H1 (cell line): ENCODE data around the gene HIVEP3. TPM values are rescaled to one million over a fixed set of nuclear protein-coding genes. Genes with fewer than 3 reads are reported as not detected.

Experiments
- CTCF ChIA-PET: fragments of 300-600 bp; sonication (Branson Sonifier 250); formaldehyde crosslinking; loops from one replicate; lab custom pipeline; 2021; ENCODE audit not compliant: partially characterized antibody; lab: Charles Lee
- POLR2A ChIA-PET: fragments of 300-600 bp; sonication (Branson Sonifier 250); formaldehyde crosslinking; loops from one replicate; lab custom pipeline; 2021; ENCODE audit warnings: inconsistent platforms; ENCODE audit not compliant: partially characterized antibody; lab: Charles Lee
- DNase-seq, 2 experiments: peaks; one replicate each; pipeline versions ENCODE4 v3.0.0 to v3.0.0-alpha.2; 2010 to 2022; ENCODE audit warnings: low spot score in 2 of 2, low read depth in 1 of 2, mixed read lengths in 1 of 2
- FAIRE-seq: peaks from 2 replicates; lab custom pipeline; 2011; peaks lifted over from hg19 to GRCh38; lab: Jason Lieb, UNC
- H2AFZ ChIP-seq: 2 replicates; pipeline ENCODE4 v1.8.1; 2012; ENCODE audit warnings: low read length, inconsistent platforms
- H2AK5ac ChIP-seq: 2 replicates; pipeline ENCODE4 v1.6.1; 2013; ENCODE audit warnings: low read depth, low read length
- H2BK120ac ChIP-seq: replicated peaks from 2 replicates; pipeline ENCODE3; 2013; ENCODE audit warnings: low read depth, low read length, inconsistent platforms
- H2BK12ac ChIP-seq: 2 replicates; pipeline ENCODE4 v1.6.1; 2013; ENCODE audit warnings: low read depth, low read length
- H2BK15ac ChIP-seq: 2 replicates; pipeline ENCODE4 v1.6.1; 2013; ENCODE audit warnings: low read length
- H2BK20ac ChIP-seq: 2 replicates; pipeline ENCODE4 v1.6.1; 2013; ENCODE audit warnings: low read length
- H2BK5ac ChIP-seq: 2 replicates; pipeline ENCODE4 v1.6.1; 2013; ENCODE audit warnings: low read depth, low read length
- H3K14ac ChIP-seq: 2 replicates; pipeline ENCODE4 v1.6.1; 2013; ENCODE audit warnings: inconsistent platforms; ENCODE audit not compliant: insufficient read length
- H3K18ac ChIP-seq: 2 replicates; pipeline ENCODE4 v1.6.1; 2013; ENCODE audit warnings: low read length; ENCODE audit errors: extremely low read depth
- H3K23ac ChIP-seq: 2 replicates; pipeline ENCODE4 v1.6.1; 2013; ENCODE audit warnings: inconsistent platforms; ENCODE audit not compliant: insufficient read length
- H3K23me2 ChIP-seq: 2 replicates; pipeline ENCODE4 v1.6.1; 2013; ENCODE audit warnings: low read depth, low read length
- H3K27ac ChIP-seq: 2 replicates; pipeline ENCODE4 v1.6.1; 2011; ENCODE audit warnings: low read depth, low read length, inconsistent platforms
- H3K27me3 ChIP-seq, 4 experiments: replicated peaks in 1 of 4; 1 replicate in 1 of 4; 2 replicates in 3 of 4; pipeline versions ENCODE4 v1.6.1 to v1.8.1; 2011 to 2013; ENCODE audit warnings: low read length in 3 of 4, mild to moderate bottlenecking in 3 of 4, inconsistent platforms in 2 of 4, mixed read lengths in 2 of 4, moderate library complexity in 1 of 4; ENCODE audit not compliant: control insufficient read depth in 3 of 4, insufficient read depth in 3 of 4; ENCODE audit errors: extremely low read depth in 1 of 4
- H3K36me3 ChIP-seq, 4 experiments: 2 replicates each; pipeline versions ENCODE4 v1.6.1 to v1.8.1; 2011 to 2013; ENCODE audit warnings: mild to moderate bottlenecking in 4 of 4, low read length in 3 of 4, moderate library complexity in 2 of 4, control low read depth in 1 of 4, inconsistent platforms in 1 of 4; ENCODE audit not compliant: insufficient read depth in 4 of 4, control insufficient read depth in 2 of 4
- H3K4ac ChIP-seq: replicated peaks from 2 replicates; pipeline ENCODE3; 2013; ENCODE audit warnings: low read length, low read depth, mixed read lengths, inconsistent platforms; ENCODE audit not compliant: insufficient read length
- H3K4me1 ChIP-seq, 4 experiments: replicated peaks in 1 of 4; 1 replicate in 1 of 4; 2 replicates in 3 of 4; pipeline versions ENCODE4 v1.6.1 to v1.8.1; 2011 to 2013; ENCODE audit warnings: low read length in 3 of 4, inconsistent platforms in 2 of 4, mixed read lengths in 1 of 4; ENCODE audit not compliant: insufficient read depth in 4 of 4, control insufficient read depth in 3 of 4
- H3K4me2 ChIP-seq, 2 experiments: 2 replicates each; pipeline versions ENCODE4 v1.6.1 to v1.8.1; 2011 to 2013; ENCODE audit warnings: low read depth in 2 of 2, low read length in 2 of 2, control low read depth in 1 of 2, inconsistent platforms in 1 of 2, mild to moderate bottlenecking in 1 of 2; ENCODE audit not compliant: insufficient read depth in 1 of 2
- H3K4me3 ChIP-seq, 4 experiments: fragments of 200-600, 300-600 bp in 1 of 4; sonication (generic), shearing (Covaris generic), sonication (Bioruptor Twin) in 1 of 4; 2 replicates each; pipeline versions ENCODE4 v1.5.1 to v1.8.1; 2011 to 2016; ENCODE audit warnings: low read length in 4 of 4, low read depth in 3 of 4, control low read depth in 2 of 4, inconsistent platforms in 2 of 4, mild to moderate bottlenecking in 2 of 4, mixed read lengths in 1 of 4, moderate library complexity in 1 of 4; ENCODE audit not compliant: insufficient read depth in 2 of 4; ENCODE audit errors: extremely low read depth in 1 of 4
- H3K56ac ChIP-seq: replicated peaks from 2 replicates; pipeline ENCODE3; 2013; ENCODE audit warnings: low read depth, mild to moderate bottlenecking, mixed read lengths, low read length, inconsistent platforms; ENCODE audit not compliant: insufficient read length
- H3K79me1 ChIP-seq: 2 replicates; pipeline ENCODE4 v1.6.1; 2013; ENCODE audit warnings: low read depth, low read length, control low read depth
- H3K79me2 ChIP-seq, 2 experiments: 2 replicates each; pipeline versions ENCODE4 v1.6.1 to v1.8.1; 2012 to 2013; ENCODE audit warnings: low read length in 2 of 2, mild to moderate bottlenecking in 2 of 2, inconsistent platforms in 1 of 2; ENCODE audit not compliant: insufficient read depth in 2 of 2, control insufficient read depth in 1 of 2
- H3K9ac ChIP-seq, 4 experiments: replicated peaks in 1 of 4; 1 replicate in 1 of 4; 2 replicates in 3 of 4; pipeline versions ENCODE4 v1.6.1 to v1.8.1; 2011 to 2013; ENCODE audit warnings: low read depth in 3 of 4, low read length in 3 of 4, control low read depth in 2 of 4, mild to moderate bottlenecking in 2 of 4, moderate library complexity in 2 of 4, inconsistent platforms in 1 of 4; ENCODE audit errors: extremely low read depth in 1 of 4
- H3K9me3 ChIP-seq, 2 experiments: 2 replicates each; pipeline versions ENCODE4 v1.6.1 to v1.8.1; 2012 to 2013; ENCODE audit warnings: mild to moderate bottlenecking in 2 of 2, moderate library complexity in 2 of 2, control low read depth in 1 of 2, inconsistent platforms in 1 of 2, low read depth in 1 of 2, low read length in 1 of 2, mixed read lengths in 1 of 2; ENCODE audit not compliant: insufficient read depth in 2 of 2
- H4K20me1 ChIP-seq, 2 experiments: replicated peaks in 1 of 2; 2 replicates each; pipeline versions ENCODE3 to v1.8.1; 2011 to 2013; ENCODE audit warnings: inconsistent platforms in 2 of 2, low read length in 2 of 2, mild to moderate bottlenecking in 1 of 2; ENCODE audit not compliant: insufficient read depth in 2 of 2, control insufficient read depth in 1 of 2
- H4K5ac ChIP-seq: 2 replicates; pipeline ENCODE4 v1.6.1; 2013; ENCODE audit warnings: low read length, low read depth, mixed read lengths, inconsistent platforms; ENCODE audit not compliant: insufficient read length
- H4K8ac ChIP-seq: 2 replicates; pipeline ENCODE4 v1.8.0; 2013; ENCODE audit warnings: mild to moderate bottlenecking, moderate library complexity, low read length, inconsistent platforms; ENCODE audit not compliant: insufficient read depth; ENCODE audit errors: extremely low read depth
- H4K91ac ChIP-seq: replicated peaks from 2 replicates; pipeline ENCODE3; 2013; ENCODE audit warnings: low read length, mixed read lengths, inconsistent platforms; ENCODE audit not compliant: insufficient read length
- CHD1 ChIP-seq: IDR thresholded peaks from 2 replicates; pipeline ENCODE4 v1.6.1; 2012; ENCODE audit warnings: low read depth, low read length, improper control_type of control experiment
- CTBP2 ChIP-seq: IDR thresholded peaks from 2 replicates; pipeline ENCODE4 v1.7.0; 2011; ENCODE audit warnings: borderline replicate concordance, mild to moderate bottlenecking, moderate library complexity, mixed read lengths, low read length; ENCODE audit not compliant: insufficient read depth, insufficient read length
- GABPA ChIP-seq: IDR thresholded peaks from 2 replicates; pipeline ENCODE4 v1.6.1; 2011; ENCODE audit warnings: mild to moderate bottlenecking, low read length, moderate library complexity, borderline replicate concordance; ENCODE audit not compliant: insufficient read depth
- NANOG ChIP-seq: IDR thresholded peaks from 2 replicates; pipeline ENCODE4 v1.6.1; 2011; ENCODE audit warnings: low read length, low read depth, mild to moderate bottlenecking, inconsistent platforms; ENCODE audit not compliant: insufficient read depth, poor library complexity, severe bottlenecking
- POU5F1 ChIP-seq: IDR thresholded peaks from 2 replicates; pipeline ENCODE4 v1.6.1; 2011; ENCODE audit warnings: low read depth, mild to moderate bottlenecking, low read length, moderate library complexity
- RBBP5 ChIP-seq: IDR thresholded peaks from 2 replicates; pipeline ENCODE4 v1.7.1; 2012; ENCODE audit warnings: low read depth, mild to moderate bottlenecking, inconsistent platforms, low read length, moderate library complexity, borderline replicate concordance
- RNF2 ChIP-seq: fragments of 200-900, 300-1000 bp; sonication (generic); IDR thresholded peaks from 2 replicates; pipeline ENCODE4 v1.7.1; 2016; ENCODE audit warnings: borderline replicate concordance, low read depth, mild to moderate bottlenecking, antibody characterized with exemption, low read length; ENCODE audit not compliant: poor library complexity, severe bottlenecking; ENCODE audit errors: missing control alignments
- RXRA ChIP-seq: IDR thresholded peaks from 2 replicates; pipeline ENCODE4 v1.6.1; 2011; ENCODE audit warnings: low read depth, mild to moderate bottlenecking, low read length, moderate library complexity; ENCODE audit not compliant: insufficient read depth
- SIX5 ChIP-seq: IDR thresholded peaks from 2 replicates; pipeline ENCODE4 v1.6.1; 2011; ENCODE audit warnings: mild to moderate bottlenecking, low read depth, low read length
- TBP ChIP-seq: IDR thresholded peaks from 2 replicates; pipeline ENCODE4 v1.6.1; 2011; ENCODE audit warnings: low read depth, low read length, improper control_type of control experiment
- TEAD4 ChIP-seq: IDR thresholded peaks from 2 replicates; pipeline ENCODE4 v1.6.1; 2012; ENCODE audit warnings: low read depth, low read length, inconsistent platforms, mixed read lengths
- WGBS, 2 experiments: shearing (Covaris generic) in 1 of 2; methylation state at CpG; one replicate each; pipeline versions ENCODE4 v1.1.6 to v1.1.7; 2013 to 2015; ENCODE audit warnings: low lambda C conversion rate in 2 of 2, mixed read lengths in 2 of 2, inconsistent platforms in 1 of 2, low coverage in 1 of 2, missing lambda C conversion rate in 1 of 2; ENCODE audit not compliant: insufficient replicate concordance in 2 of 2, insufficient coverage in 1 of 2, insufficient read length in 1 of 2; ENCODE audit errors: extremely low coverage in 1 of 2, missing lambda C conversion rate in 1 of 2; 5-methylcytosine and 5-hydroxymethylcytosine counted together
- polyA plus RNA-seq, 7 experiments: library from polyadenylated mRNA; depleted of rRNA in 3 of 7; stranded (reverse) in 5 of 7; unstranded in 2 of 7; fragments of >200 nt in 5 of 7; fragments of 200-250 nt in 2 of 7; gene quantifications; 1 replicate in 5 of 7; 2 replicates in 1 of 7; 4 replicates in 1 of 7; pipeline versions ENCODE4 v1.2.1 to v1.2.3, GENCODE V29; 2011 to 2013; ENCODE audit warnings: missing spikeins in 2 of 7, mixed read lengths in 2 of 7
- total RNA-seq: library from RNA; stranded (reverse); fragmentation: NEBNext Ultra II Directional; extraction: Animal tissue kit (Norgen Biotek cat#: 25700); gene quantifications from 2 replicates; pipeline ENCODE4 v1.2.1, GENCODE V29; 2021

HIVEP3 gene
- total and polyA plus RNA-seq, 2 of the 8 experiments (the other 6 are each of a cell fraction or from before 2014, with no cell fraction given): 0.24 to 0.69 TPM

- H3K4me1 ChIP-seq: peaks cover 0 to 5% (median 0%) of the 10 kb centered on the region in 4 experiments; a peak in 1 of 7 replicates
- H2BK120ac ChIP-seq: no peak overlapping the region
- no peak overlapping the region for H2BK15ac ChIP-seq
- no peak for FAIRE-seq
- no peak overlapping the region for H3K18ac ChIP-seq
- no peaks in the 10 kb centered on the region for H3K79me2 ChIP-seq
- no peak overlapping the region for H2BK5ac ChIP-seq
- H2BK20ac ChIP-seq: no peak overlapping the region
- no peak overlapping the region for H3K27ac ChIP-seq
- H3K36me3 ChIP-seq: no peaks in the 10 kb centered on the region
- no peak overlapping the region for H3K4me3 ChIP-seq
- POLR2A ChIA-PET: no interaction called here
- peaks cover 1 to 2% of the 10 kb centered on the region in 2 experiments; a peak in 1 of 4 replicates for H3K9me3 ChIP-seq
- no peak for DNase-seq
- CTCF ChIA-PET: interaction anchor here (0.6 to 5.0 kb wide), 12 partner anchors 8 to 512 kb away, joined by 3 to 40 read pairs (median 4); no protein-coding TSS in a partner anchor
- H2AFZ ChIP-seq: no peak overlapping the region
- no peak overlapping the region for H3K14ac ChIP-seq
- no peak overlapping the region for H2AK5ac ChIP-seq
- no peak overlapping the region for H3K4me2 ChIP-seq
- H3K23ac ChIP-seq: no peak overlapping the region
- no peak overlapping the region for H4K8ac ChIP-seq
- H3K4ac ChIP-seq: no peak overlapping the region
- no peak overlapping the region for H3K56ac ChIP-seq
- 93% methylated on average over 30 of the region's 30 CpGs; no CpG with 5 or more reads in 1 of the 2 experiments for WGBS, 2 experiments
- no peaks in the 10 kb centered on the region for H3K27me3 ChIP-seq
- H4K20me1 ChIP-seq: peaks cover 0 to 6% of the 10 kb centered on the region in 2 experiments
- no peaks in the 10 kb centered on the region for H3K79me1 ChIP-seq
- no peak overlapping the region for H2BK12ac ChIP-seq
- H4K91ac ChIP-seq: no peak overlapping the region
- H4K5ac ChIP-seq: no peak overlapping the region
- H3K23me2 ChIP-seq: peaks cover 38% of the 10 kb centered on the region; the same call in 1 of the 2 replicates
- H3K9ac ChIP-seq: no peak overlapping the region
- TF ChIP-seq RBBP5 (no peak), SIX5 (no peak), CTBP2 (no peak), RXRA (no peak), RNF2 (no peak), TEAD4 (no peak), POU5F1 (no peak), NANOG (no peak), CHD1 (no peak), GABPA (no peak), TBP (no peak)
These were observed 393.7 kb downstream of the HIVEP3 start for GRCh38 chr1:41524676-41525675.
